ENCODE data around the gene OR12D1. TPM values are rescaled to one million over a fixed set of nuclear protein-coding genes. Genes with fewer than 3 reads are reported as not detected.
"Not testable (repeated sequence)": the region's sequence is repeated elsewhere in the genome, so short reads cannot be mapped to it uniquely, and the experiment has no call there.

The OR12D1 gene
- total RNA-seq, 4 donors from 2014 or later, result not detected

DNA sequence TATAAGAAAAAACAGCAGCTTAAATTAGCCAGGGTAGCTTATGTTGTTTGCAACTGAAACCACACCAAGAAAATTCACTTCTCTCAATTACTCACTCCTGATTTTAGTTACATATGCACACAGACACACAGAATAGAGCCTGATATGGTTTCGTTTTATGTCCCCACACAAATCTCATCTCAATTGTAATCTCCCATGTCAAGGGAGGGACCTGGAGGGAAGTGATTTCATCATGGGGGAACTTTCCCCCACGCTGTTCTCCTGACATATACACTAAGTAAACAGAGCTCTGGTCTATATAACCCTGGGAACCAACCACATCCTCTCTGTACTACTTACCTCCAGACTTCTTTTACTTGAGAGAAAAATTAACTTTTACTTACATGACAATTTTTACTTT is 9.8 kb downstream of the OR12D1 start:
- Histone ChIP-seq H3K4me1 (no peaks in the 10 kb centered on the region), H3K27ac (no peak overlapping the region), H3K9me3 (no peaks in the 10 kb centered on the region), H3K4me3 (replicated peaks in 1 of 3) (no peak overlapping the region), H3K27me3 (no peaks in the 10 kb centered on the region), H3K36me3 (no peaks in the 10 kb centered on the region)
- 34 to 55% methylated on average over 2 of the region's 2 CpGs for WGBS, 2 donors
- DNase-seq, result no peak
- intact Hi-C loops (cut with DNase I), result no loop called here
- TF ChIP-seq POLR2A (IDR thresholded peaks at IDR 0.05), result no peak
- TF ChIP-seq, protein P1, sequence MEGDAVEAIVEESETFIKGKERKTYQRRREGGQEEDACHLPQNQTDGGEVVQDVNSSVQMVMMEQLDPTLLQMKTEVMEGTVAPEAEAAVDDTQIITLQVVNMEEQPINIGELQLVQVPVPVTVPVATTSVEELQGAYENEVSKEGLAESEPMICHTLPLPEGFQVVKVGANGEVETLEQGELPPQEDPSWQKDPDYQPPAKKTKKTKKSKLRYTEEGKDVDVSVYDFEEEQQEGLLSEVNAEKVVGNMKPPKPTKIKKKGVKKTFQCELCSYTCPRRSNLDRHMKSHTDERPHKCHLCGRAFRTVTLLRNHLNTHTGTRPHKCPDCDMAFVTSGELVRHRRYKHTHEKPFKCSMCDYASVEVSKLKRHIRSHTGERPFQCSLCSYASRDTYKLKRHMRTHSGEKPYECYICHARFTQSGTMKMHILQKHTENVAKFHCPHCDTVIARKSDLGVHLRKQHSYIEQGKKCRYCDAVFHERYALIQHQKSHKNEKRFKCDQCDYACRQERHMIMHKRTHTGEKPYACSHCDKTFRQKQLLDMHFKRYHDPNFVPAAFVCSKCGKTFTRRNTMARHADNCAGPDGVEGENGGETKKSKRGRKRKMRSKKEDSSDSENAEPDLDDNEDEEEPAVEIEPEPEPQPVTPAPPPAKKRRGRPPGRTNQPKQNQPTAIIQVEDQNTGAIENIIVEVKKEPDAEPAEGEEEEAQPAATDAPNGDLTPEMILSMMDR (IDR thresholded peaks at IDR 0.05), result no peak

DNA sequence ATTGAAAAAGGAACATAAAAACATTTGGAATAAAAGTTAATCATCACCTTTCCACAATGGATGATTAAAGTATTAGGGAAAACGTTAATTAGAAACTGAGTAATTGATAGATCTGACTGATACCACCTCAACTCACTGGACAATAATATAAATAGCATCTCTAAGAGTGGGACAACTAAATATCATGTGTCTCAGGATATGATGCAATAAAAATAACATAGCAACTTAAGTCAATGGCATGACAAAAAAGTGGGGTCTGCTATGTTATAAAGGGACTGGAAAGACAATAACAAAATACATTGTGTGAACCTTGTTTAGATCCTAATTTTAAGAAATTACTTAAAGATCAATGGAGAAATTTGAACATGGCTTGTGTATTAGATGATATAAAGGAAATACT is 10.3 kb downstream of the OR12D1 start:
- 51 to 62% methylated on average over 1 of the region's 1 CpG for WGBS, 2 donors
- no peak overlapping the region for H3K27ac ChIP-seq
- TF ChIP-seq, protein P1 (IDR thresholded peaks at IDR 0.05), result no peak
- TF ChIP-seq POLR2A (IDR thresholded peaks at IDR 0.05), result no peak
- intact Hi-C loops (cut with DNase I), result no loop called here
- H3K4me1 ChIP-seq, result no peaks in the 10 kb centered on the region
- no peaks in the 10 kb centered on the region for H3K27me3 ChIP-seq
- H3K9me3 ChIP-seq, result no peaks in the 10 kb centered on the region
- H3K4me3 ChIP-seq (replicated peaks in 1 of 3), result no peak overlapping the region
- DNase-seq, result no peak
- H3K36me3 ChIP-seq, result no peaks in the 10 kb centered on the region

DNA sequence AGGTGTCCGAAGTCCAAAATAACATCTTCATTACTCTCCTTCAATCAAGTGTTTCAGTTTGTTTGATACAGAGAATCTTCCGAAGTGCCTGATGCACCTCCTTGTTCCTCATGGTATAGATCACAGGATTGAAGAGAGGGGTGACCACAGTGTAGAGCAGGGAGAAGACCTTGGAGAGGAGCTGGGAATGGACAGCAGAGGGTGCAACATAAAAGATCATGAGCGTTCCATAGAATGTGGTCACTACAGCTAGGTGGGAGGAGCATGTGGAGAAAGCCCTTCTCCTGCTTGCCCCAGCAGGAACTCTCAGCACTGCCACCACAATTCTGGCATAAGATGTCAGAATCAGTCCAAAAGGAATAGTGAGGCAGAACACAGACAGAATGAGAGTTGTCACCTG is 11.9 kb downstream of the OR12D1 start:
- no peak overlapping the region for H3K27ac ChIP-seq
- TF ChIP-seq, protein P1 (IDR thresholded peaks at IDR 0.05), result no peak
- TF ChIP-seq POLR2A (IDR thresholded peaks at IDR 0.05), result no peak
- H3K4me1 ChIP-seq, result no peaks in the 10 kb centered on the region
- no peaks in the 10 kb centered on the region for H3K36me3 ChIP-seq
- DNase-seq, result no peak
- intact Hi-C loops (cut with DNase I), result no loop called here
- WGBS, 2 donors, result 83 to 86% methylated on average over 3 of the region's 3 CpGs
- no peak overlapping the region for H3K4me3 ChIP-seq (replicated peaks in 1 of 3)
- H3K27me3 ChIP-seq, result no peaks in the 10 kb centered on the region
- no peaks in the 10 kb centered on the region for H3K9me3 ChIP-seq

DNA sequence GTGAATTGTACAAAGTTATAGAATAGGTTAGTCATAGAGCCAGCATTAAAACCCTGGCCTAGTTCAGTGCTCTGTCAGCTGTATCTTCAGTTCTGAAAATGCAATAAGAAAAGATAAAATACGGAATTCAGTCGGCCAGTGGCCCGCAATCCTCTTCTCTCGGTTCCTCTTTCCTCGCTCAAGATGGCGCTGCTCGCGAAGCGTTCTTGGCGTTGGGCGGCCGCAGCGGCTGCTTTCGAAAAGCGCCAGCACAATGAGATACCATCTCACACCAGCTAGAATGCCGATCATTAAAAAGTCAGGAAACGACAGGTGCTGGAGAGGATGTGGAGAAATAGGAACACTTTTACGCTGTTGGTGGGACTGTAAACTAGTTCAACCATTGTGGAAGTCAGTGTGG is 22.0 kb downstream of the OR12D1 start:
- H3K27me3 ChIP-seq; intact Hi-C loops (cut with DNase I); DNase-seq; H3K4me3 ChIP-seq (replicated peaks in 1 of 3); H3K36me3 ChIP-seq; H3K4me1 ChIP-seq; H3K9me3 ChIP-seq; H3K27ac ChIP-seq: not testable (repeated sequence)
- 74 to 77% methylated on average over 18 of the region's 18 CpGs for WGBS, 2 donors

DNA sequence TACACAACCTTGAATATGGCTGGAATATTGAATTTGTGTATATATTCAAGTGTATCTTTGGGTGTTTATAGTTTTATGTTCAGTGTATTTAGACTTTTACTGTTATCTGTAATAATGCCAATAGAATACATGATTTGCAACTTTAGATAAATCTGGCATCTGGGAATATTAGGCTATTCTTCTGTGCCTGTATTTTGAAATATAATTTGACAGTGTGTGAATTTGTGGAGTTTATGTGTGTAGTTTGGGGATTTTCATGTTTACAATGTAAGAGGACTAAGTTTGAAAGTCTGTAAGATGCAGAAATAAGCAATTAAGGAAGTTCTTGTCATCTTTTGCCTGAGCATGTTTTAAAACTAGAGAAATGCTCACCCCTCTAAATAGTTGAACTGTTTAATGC is 24.3 kb downstream of the OR12D1 start, which contains the start of gene OR10C1:
Gene OR10C1, plus strand, starts transcription at position 301 of the 400 bp plus-strand sequence. CDS start 710 bp downstream, outside the sequence.
- no peak for TF ChIP-seq POLR2A (IDR thresholded peaks at IDR 0.05)
- TF ChIP-seq, protein P1 (IDR thresholded peaks at IDR 0.05), result no peak
- intact Hi-C loops (cut with DNase I), result no loop called here

DNA sequence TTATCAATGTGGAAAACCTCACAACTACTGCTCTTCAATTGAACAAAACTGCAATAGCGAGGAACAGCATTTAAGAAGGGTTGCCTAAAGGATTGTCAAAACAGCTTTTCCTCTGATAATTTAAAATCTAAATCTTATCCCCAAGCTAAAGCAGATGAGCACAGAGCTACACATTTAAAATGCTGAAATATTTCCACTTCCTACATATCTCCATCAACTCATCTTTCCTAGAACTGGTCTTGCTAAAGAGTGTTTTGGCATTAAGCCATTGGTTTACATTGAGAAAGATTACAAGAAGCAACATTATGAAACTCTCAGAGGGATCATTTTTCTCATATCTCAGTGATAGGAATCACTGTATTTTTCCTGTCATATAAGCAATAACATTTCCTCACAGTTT is 28.0 kb downstream of the OR12D1 start:
- Histone ChIP-seq H3K4me1 (no peaks in the 10 kb centered on the region), H3K27me3 (no peaks in the 10 kb centered on the region), H3K4me3 (replicated peaks in 1 of 3) (no peak overlapping the region), H3K9me3 (no peaks in the 10 kb centered on the region), H3K27ac (no peak overlapping the region), H3K36me3 (no peaks in the 10 kb centered on the region)
- intact Hi-C loops (cut with DNase I), result no loop called here
- no peak for DNase-seq
- TF ChIP-seq POLR2A (IDR thresholded peaks at IDR 0.05), result no peak
- TF ChIP-seq, protein P1 (IDR thresholded peaks at IDR 0.05), result no peak
- 86 to 92% methylated on average over 1 of the region's 1 CpG for WGBS, 2 donors

More for the DNA sequence above, 24.3 kb downstream of the OR12D1 start, which contains the start of gene OR10C1:
- H3K27me3 ChIP-seq, result no peaks in the 10 kb centered on the region
- no peaks in the 10 kb centered on the region for H3K4me1 ChIP-seq
- H3K36me3 ChIP-seq, result no peaks in the 10 kb centered on the region
- no peaks in the 10 kb centered on the region for H3K9me3 ChIP-seq
- H3K4me3 ChIP-seq (replicated peaks in 1 of 3), result no peak within 1 kb of the TSS
- DNase-seq, result no peak
- H3K27ac ChIP-seq, result no peak within 1 kb of the TSS

DNA sequence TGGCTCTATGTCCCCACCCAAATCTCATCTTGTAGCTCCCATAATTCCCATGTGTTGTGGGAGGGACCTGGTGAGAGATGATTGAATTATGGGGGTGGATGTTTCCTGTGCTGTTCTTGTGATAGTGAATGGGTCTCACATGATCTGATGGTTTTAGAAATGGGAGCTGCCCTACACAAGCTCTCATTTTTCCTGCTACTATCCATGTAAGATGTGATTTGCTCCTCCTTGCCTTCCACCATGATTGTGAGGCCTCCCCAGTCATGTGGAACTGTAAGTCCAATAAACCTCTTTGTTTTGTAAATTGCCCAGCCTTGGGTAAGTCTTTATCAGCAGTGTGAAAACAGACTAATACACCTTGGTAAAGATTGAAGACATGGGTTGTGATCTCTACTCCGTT is 29.3 kb downstream of the OR12D1 start:
- H3K27ac ChIP-seq; H3K27me3 ChIP-seq; H3K9me3 ChIP-seq; H3K4me1 ChIP-seq; DNase-seq; H3K36me3 ChIP-seq; H3K4me3 ChIP-seq (replicated peaks in 1 of 3); intact Hi-C loops (cut with DNase I): not testable (repeated sequence)
- WGBS, 2 donors, result 79 to 86% methylated on average over 1 of the region's 1 CpG
